ENCODE data around the gene RIC8A.

The RIC8A gene

GRCh38 chr11:225734-226453, 18.4 kb downstream of the RIC8A start:
- no peak overlapping the region for H3K4me2 ChIP-seq (ENCODE audit: low read length)

GRCh38 chr11:227824-228379, 20.4 kb downstream of the RIC8A start:
- Histone ChIP-seq H3K27me3 (ENCODE audit: insufficient read depth, low read length) (no peaks in the 10 kb centered on the region), H3K27ac (ENCODE audit: low read depth, low read length, poor library complexity, severe bottlenecking) (no peak overlapping the region), H3K9ac (ENCODE audit: low read length) (no peak overlapping the region), H3F3A (ENCODE audit: insufficient read depth, low read length) (no peaks in the 10 kb centered on the region), H3K9me3 (ENCODE audit: low read length) (no peaks in the 10 kb centered on the region), H3K4me1 (ENCODE audit: insufficient read depth, low read length, severe bottlenecking) (no peaks in the 10 kb centered on the region), H3K4me2 (ENCODE audit: low read length) (no peak overlapping the region), H3K36me3 (ENCODE audit: insufficient read depth, low read length) (peaks cover 5% of the 10 kb centered on the region; the same call in 1 of the 2 replicates), H4K20me1 (ENCODE audit: insufficient read depth, low read length) (no peaks in the 10 kb centered on the region), H3K9me2 (ENCODE audit: low read depth, low read length) (no peaks in the 10 kb centered on the region), H2AFZ (ENCODE audit: low read length) (no peak overlapping the region), H3K79me2 (ENCODE audit: insufficient read depth, low read length) (no peaks in the 10 kb centered on the region), H3K4me3 (ENCODE audit: low read depth, low read length, poor library complexity, severe bottlenecking) (no peak overlapping the region)
- TF ChIP-seq EZH2 (IDR thresholded peaks at IDR 0.05; ENCODE audit: borderline replicate concordance, low read length) (no peak), CTCF (IDR thresholded peaks at IDR 0.05; ENCODE audit: low read length) (no peak)

More at GRCh38 chr11:225734-226453, 18.4 kb downstream of the RIC8A start:
- H3K4me1 ChIP-seq (ENCODE audit: insufficient read depth, low read length, severe bottlenecking) = no peaks in the 10 kb centered on the region
- H3K27me3 ChIP-seq (ENCODE audit: insufficient read depth, low read length) = no peaks in the 10 kb centered on the region
- H3K9me2 ChIP-seq (ENCODE audit: low read depth, low read length) = no peaks in the 10 kb centered on the region
- no peaks in the 10 kb centered on the region for H3F3A ChIP-seq (ENCODE audit: insufficient read depth, low read length)
- no peak overlapping the region for H3K9ac ChIP-seq (ENCODE audit: low read length)
- peaks cover 5% of the 10 kb centered on the region; the same call in 1 of the 2 replicates for H3K36me3 ChIP-seq (ENCODE audit: insufficient read depth, low read length)
- no peaks in the 10 kb centered on the region for H4K20me1 ChIP-seq (ENCODE audit: insufficient read depth, low read length)
- no peak overlapping the region for H3K27ac ChIP-seq (ENCODE audit: low read depth, low read length, poor library complexity, severe bottlenecking)
- no peaks in the 10 kb centered on the region for H3K9me3 ChIP-seq (ENCODE audit: low read length)
- H3K79me2 ChIP-seq (ENCODE audit: insufficient read depth, low read length) = no peaks in the 10 kb centered on the region
- H2AFZ ChIP-seq (ENCODE audit: low read length) = no peak overlapping the region
- TF ChIP-seq CTCF (IDR thresholded peaks at IDR 0.05; ENCODE audit: low read length) (no peak), EZH2 (IDR thresholded peaks at IDR 0.05; ENCODE audit: borderline replicate concordance, low read length) (no peak)
- no peak overlapping the region for H3K4me3 ChIP-seq (ENCODE audit: low read depth, low read length, poor library complexity, severe bottlenecking)

- Histone ChIP-seq H3K4me1 (ENCODE audit: insufficient read depth, low read length, severe bottlenecking) (peaks cover 5% of the 10 kb centered on the region), H3K36me3 (ENCODE audit: insufficient read depth, low read length) (peaks cover 5% of the 10 kb centered on the region; the same call in 1 of the 2 replicates), H3K9me2 (ENCODE audit: low read depth, low read length) (no peaks in the 10 kb centered on the region), H3K4me3 (ENCODE audit: low read depth, low read length, poor library complexity, severe bottlenecking) (no peak overlapping the region), H3K9ac (ENCODE audit: low read length) (no peak overlapping the region), H3K27me3 (ENCODE audit: insufficient read depth, low read length) (no peaks in the 10 kb centered on the region), H4K20me1 (ENCODE audit: insufficient read depth, low read length) (no peaks in the 10 kb centered on the region), H3K4me2 (ENCODE audit: low read length) (no peak overlapping the region), H3K9me3 (ENCODE audit: low read length) (no peaks in the 10 kb centered on the region), H3K79me2 (ENCODE audit: insufficient read depth, low read length) (no peaks in the 10 kb centered on the region), H3K27ac (ENCODE audit: low read depth, low read length, poor library complexity, severe bottlenecking) (no peak overlapping the region), H3F3A (ENCODE audit: insufficient read depth, low read length) (no peaks in the 10 kb centered on the region), H2AFZ (ENCODE audit: low read length) (no peak overlapping the region)
- no peak for TF ChIP-seq CTCF (IDR thresholded peaks at IDR 0.05; ENCODE audit: low read length)
- no peak for TF ChIP-seq EZH2 (IDR thresholded peaks at IDR 0.05; ENCODE audit: borderline replicate concordance, low read length)
These were observed 22.9 kb downstream of the RIC8A start for GRCh38 chr11:230431-230830.

Measured in OCI-LY1 (cell line).